ENCODE data around the gene SLC6A1. TPM values are rescaled to one million over a fixed set of nuclear protein-coding genes. Genes with fewer than 3 reads are reported as not detected.

SLC6A1 gene
- total and polyA plus RNA-seq, 7 donors: 0.27 to 1.9 (median 0.36) TPM

GRCh38 chr3:10948326-10948725 is 44.2 kb upstream of the SLC6A1 start:
- DNase-seq (no peak), ATAC-seq (no peak)
- no peaks in the 10 kb centered on the region for H3K4me1 ChIP-seq
- no peak overlapping the region for H3K4me3 ChIP-seq
- H3K36me3 ChIP-seq (ENCODE audit: insufficient read depth in 1 of 2, low read depth in 1 of 2): no peaks in the 10 kb centered on the region
- WGBS, 3 donors: 73 to 83% (median 80%) methylated on average over 6 of the region's 6 CpGs
- TF ChIP-seq CTCF (IDR thresholded peaks at IDR 0.05): no peak
- no peak overlapping the region for H3K27ac ChIP-seq
- intact Hi-C loops (cut with DNase I): loop anchor here in 1 of 2 donors (10.0 kb wide), 2 partner anchors 194 to 386 kb away; no protein-coding TSS in a partner anchor
- no peaks in the 10 kb centered on the region for H3K9me3 ChIP-seq
- H3K27me3 ChIP-seq (ENCODE audit: insufficient read depth in 3 of 3, low read length in 2 of 3): peaks cover 0 to 4% (median 0%) of the 10 kb centered on the region in 3 donors

DNA sequence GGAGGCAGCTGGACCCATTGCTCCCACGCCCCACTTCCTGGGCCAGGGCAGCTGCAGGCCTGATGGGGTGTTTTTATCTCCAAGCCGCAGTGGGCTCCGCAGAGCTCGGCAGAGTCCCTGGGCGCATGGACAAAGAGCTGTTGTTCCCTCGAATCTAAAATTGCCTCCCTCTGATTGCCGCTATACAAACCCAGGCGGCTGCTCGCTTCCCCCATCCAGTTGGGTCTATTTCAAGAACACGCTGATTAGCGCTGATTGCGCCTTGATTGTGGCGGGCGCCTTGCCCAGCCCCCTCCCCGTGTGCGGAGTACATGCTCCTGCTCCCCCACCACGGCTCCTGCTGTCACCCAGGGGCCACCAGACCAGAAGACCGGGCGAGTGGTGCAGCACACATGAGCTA is 43.4 kb upstream of the SLC6A1 start:
- Histone ChIP-seq H3K9me3 (no peaks in the 10 kb centered on the region), H3K4me3 (no peak overlapping the region), H3K4me1 (no peaks in the 10 kb centered on the region), H3K27me3 (ENCODE audit: insufficient read depth in 3 of 3, low read length in 2 of 3) (peaks cover 0 to 4% (median 0%) of the 10 kb centered on the region in 3 donors), H3K36me3 (ENCODE audit: insufficient read depth in 1 of 2, low read depth in 1 of 2) (no peaks in the 10 kb centered on the region), H3K27ac (no peak overlapping the region)
- DNase-seq (no peak), ATAC-seq (no peak)
- WGBS, 3 donors: 39 to 58% (median 51%) methylated on average over 19 of the region's 19 CpGs
- intact Hi-C loops (cut with DNase I): loop anchor here in 1 of 2 donors (10.0 kb wide), 2 partner anchors 194 to 386 kb away; no protein-coding TSS in a partner anchor
- TF ChIP-seq CTCF (IDR thresholded peaks at IDR 0.05): no peak

DNA sequence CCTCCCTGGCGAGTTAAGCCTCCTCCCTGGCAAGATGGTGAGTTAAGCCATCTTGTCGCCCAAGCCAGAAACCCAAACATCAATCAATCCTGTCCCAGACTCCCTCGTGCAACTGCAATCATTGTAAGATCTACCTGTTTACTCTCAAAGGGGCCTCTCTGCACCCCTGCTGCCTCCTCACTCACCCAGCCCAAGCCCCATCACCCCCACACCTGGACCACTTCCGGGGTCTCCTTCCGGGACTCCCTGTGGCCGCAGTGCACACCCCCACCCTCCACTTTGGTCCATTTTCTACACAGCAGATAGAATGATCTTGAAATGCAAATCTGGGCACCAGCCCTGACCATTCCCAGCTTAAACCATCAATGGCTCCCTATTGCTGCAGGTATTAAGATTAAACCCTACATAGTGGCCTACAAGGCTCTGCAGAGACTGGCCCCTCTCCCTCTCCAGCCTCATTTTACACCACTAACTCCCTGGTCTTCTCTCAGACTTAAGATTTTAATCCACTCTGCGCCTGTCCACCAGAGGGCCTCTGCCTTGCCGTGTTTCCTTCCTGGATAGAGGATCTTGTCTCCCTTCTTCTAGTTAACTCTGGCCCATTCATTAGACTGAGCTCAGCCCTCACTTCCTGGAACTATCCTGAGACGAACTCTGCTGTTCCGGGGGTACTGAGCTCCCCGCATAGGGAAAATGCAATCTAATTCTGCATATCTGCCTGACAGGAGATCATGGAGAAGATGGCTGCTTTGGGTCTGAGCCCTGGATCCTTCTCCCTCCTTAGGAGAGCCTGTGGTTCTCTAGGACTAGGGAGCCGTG is 41.9 kb upstream of the SLC6A1 start:
- H3K27me3 ChIP-seq (ENCODE audit: insufficient read depth in 3 of 3, low read length in 2 of 3): peaks cover 0 to 4% (median 0%) of the 10 kb centered on the region in 3 donors
- intact Hi-C loops (cut with DNase I): no loop called here
- no peak overlapping the region for H3K27ac ChIP-seq
- H3K9me3 ChIP-seq: no peaks in the 10 kb centered on the region
- H3K4me3 ChIP-seq: no peak overlapping the region
- peaks cover 2% of the 10 kb centered on the region for H3K4me1 ChIP-seq
- ATAC-seq (peak; percentile 54 to 67 (median 57)), DNase-seq (no peak)
- H3K36me3 ChIP-seq (ENCODE audit: insufficient read depth in 1 of 2, low read depth in 1 of 2): no peaks in the 10 kb centered on the region
- TF ChIP-seq CTCF (IDR thresholded peaks at IDR 0.05): peak; percentile 55
- 37 to 55% (median 44%) methylated on average over 12 of the region's 12 CpGs for WGBS, 3 donors

DNA sequence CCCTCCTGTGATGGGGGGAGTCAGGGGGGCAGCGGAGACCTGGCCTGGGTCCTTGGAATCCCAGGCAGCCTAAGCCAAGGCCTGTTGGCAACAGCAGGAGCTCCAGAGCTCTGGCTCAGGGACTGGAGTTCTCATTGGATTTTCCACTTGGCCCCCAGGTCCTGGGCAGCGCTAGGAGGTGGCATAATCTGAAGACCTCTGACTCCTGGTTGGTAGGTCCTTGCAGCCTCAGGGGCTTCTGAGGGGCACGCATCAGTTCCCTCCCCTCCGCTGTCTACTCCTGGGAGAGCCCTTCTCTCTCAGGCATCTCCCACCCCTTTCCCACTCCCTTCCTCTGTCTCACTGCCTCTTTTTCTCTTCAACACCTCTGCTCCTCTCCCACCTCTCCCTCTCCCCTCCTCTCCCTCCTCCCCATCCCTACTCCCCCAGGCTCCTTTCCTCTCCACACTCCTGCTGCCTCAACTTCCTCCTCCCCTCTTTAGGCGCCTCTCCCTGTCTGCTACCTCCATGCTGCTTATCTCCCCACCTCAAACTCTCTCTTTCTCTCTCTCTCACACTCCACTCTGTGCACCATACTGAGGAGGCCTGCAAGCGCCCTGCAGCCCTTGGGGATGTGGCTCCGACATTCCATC is 41.1 kb upstream of the SLC6A1 start:
- no peak overlapping the region for H3K4me3 ChIP-seq
- H3K9me3 ChIP-seq: no peaks in the 10 kb centered on the region
- no peak overlapping the region for H3K27ac ChIP-seq
- no peak for DNase-seq
- TF ChIP-seq CTCF (IDR thresholded peaks at IDR 0.05): no peak
- 56 to 74% (median 64%) methylated on average over 7 of the region's 7 CpGs for WGBS, 3 donors
- peak in 1 of 4 donors; percentile 4 for ATAC-seq
- intact Hi-C loops (cut with DNase I): no loop called here
- H3K36me3 ChIP-seq (ENCODE audit: insufficient read depth in 1 of 2, low read depth in 1 of 2): no peaks in the 10 kb centered on the region
- H3K4me1 ChIP-seq: peaks cover 7% of the 10 kb centered on the region
- H3K27me3 ChIP-seq (ENCODE audit: insufficient read depth in 3 of 3, low read length in 2 of 3): peaks cover 0 to 4% (median 0%) of the 10 kb centered on the region in 3 donors

Measured in psoas muscle (tissue), 8 donors.